ENCODE results near the gene HIP1.
"Not testable (repeated sequence)": the region's sequence is repeated elsewhere in the genome, so short reads cannot be mapped to it uniquely, and the experiment has no call there.

Gene HIP1

DNA sequence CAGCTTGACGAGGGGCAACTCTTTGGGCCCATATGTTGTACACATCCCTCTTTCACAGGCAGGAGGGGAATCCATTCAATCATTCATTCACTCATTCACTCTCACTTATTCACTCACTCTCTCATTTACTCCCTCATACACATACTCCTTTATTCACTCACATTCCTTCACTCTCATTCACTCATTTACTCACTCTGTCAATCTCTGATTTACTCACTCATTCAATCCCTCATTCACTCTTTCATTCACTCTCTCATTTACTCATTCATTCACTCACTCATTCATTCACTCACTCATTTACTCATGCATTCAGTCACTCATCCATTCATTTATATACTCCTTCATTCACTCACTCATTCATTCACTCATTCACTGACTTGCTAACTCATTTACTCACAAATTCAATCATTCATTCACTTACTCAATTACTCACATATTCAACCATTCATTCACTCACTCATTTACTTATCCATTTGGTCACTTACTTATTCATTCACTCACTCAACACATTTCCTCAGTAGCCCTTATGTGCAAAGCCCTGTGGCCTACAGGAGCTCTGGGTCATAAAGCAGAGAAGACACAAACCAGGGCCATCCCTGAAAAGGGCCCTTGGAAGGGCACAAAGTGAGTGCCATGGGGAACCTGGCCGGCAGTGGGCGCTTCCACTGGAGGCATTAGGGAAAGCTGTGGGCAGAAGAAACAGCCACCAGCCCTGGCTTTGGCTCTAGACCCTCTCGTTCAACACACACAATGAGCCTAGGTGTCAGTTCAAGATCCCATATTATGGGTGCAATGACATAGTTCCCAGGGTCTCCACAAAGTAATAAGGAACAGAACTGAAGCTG lies 26.0 kb downstream of the HIP1 start:
- no peak for DNase-seq (ENCODE audit: low spot score)

DNA sequence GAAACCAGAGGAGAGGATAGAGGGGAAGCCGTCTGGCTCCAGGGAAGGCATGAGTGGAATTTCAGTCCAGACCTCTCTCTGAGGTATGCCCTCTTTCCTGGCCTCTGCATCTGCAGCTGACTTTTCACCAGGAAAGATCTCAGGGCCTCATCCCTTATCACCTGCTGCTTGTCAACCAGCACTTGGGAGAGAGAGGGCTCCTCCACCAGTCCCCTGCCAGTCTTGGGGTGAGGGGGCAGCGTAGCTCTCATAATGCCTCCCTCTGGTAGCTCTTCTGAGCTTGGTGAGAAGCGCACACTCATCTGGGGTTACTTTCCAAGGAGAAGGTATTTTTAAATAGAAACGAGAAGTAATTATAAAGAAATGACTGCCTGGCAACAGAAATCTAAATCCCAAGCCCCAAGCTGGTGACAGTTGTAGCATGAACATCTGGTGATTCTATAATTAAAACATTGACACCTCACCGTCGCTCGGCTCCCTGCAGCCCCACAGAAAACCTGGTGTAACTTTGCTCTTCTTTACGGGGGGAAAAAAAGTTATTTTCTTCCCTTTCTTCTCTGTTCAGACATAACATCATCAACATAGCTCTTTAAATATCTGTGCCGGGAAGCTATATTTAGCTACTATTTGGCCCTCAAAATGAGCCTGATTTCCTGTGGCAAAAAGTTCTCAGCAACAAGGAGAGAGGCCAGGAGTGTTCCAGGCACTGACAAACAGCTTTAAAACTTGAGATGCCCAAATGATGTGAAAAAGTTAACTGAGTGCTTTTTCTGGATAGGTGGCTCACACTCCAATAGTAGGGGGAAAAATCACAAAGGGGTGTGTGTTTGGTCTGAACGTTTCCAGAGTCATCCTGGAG lies 26.9 kb downstream of the HIP1 start:
- no peak for DNase-seq (ENCODE audit: low spot score)

DNA sequence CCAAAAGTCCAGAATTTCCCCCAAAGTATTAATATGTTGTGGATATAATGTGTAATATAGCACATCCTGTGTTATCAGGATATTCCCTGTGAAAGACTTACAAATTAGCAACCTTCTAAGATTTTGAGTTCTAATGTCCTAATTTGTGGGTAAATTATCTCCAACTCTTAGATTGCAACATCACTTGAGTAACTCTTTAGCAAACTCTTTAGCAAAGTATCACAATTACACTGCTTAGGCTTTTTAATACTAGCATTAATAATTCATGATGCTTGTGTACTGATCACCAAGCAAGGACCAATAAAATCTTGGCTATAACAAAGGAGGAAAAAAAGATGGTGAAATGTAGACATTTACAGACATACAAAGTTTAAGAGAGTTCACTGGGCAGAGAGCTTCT lies 27.7 kb downstream of the HIP1 start:
- no peak for DNase-seq (ENCODE audit: low spot score)

DNA sequence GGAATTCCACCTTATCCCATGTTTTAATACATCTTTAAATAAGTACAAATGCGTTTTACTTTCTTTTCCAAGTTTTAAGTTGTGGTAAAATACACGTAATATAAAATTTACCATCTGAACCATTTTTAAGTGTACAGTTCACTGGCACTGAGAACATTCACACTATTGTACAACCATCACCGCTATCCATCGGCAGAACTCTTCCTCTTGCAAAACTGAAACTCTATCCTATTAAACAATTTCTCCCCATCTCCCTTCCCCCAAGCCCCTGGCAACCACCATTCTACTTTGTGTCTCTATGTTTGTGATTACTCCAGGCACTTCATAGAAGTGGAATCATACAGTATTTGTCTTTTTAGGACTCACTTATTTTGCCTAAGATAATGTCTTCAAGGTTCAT lies 33.8 kb downstream of the HIP1 start:
- DNase-seq (ENCODE audit: low spot score): no peak

DNA sequence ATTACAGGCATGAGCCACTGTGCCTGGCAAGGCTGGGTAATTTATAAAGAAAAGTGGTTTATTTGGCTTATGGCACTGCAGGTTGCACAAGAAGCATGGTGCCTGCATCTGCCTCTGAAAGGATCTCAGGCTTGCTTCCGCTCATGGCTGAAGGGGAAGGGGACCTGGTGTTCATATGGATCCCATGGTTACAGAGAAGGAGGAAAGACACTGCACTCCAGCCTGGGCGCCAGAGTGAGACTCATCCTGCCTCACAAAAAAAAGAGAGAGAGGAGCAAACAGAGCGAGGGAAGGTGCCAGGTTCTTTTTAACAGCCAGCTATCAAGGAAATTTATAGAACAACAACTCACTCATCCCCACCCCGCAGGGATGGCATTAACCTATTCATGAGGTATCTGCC lies 36.2 kb downstream of the HIP1 start:
- no peak for DNase-seq (ENCODE audit: low spot score)

DNA sequence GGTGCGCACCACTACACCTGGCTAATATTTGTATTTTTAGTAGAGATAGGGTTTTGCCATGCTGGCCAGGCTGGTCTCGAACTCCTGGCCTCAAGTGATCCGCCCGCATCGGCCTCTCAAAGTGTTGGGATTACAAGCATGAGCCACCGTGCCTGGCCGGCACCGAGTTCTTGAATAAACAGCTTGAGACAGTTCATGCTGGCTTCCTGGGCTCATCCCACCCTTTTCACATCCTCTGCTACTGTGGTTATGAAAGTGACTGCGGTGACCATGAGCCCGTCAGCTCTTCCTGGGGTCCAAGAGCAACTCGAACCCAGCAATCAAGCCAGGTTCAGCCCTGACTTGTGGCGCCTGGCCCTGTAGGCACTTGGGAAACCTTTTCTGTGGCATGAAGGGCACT lies 38.7 kb downstream of the HIP1 start:
- no peak for DNase-seq (ENCODE audit: low spot score)

DNA sequence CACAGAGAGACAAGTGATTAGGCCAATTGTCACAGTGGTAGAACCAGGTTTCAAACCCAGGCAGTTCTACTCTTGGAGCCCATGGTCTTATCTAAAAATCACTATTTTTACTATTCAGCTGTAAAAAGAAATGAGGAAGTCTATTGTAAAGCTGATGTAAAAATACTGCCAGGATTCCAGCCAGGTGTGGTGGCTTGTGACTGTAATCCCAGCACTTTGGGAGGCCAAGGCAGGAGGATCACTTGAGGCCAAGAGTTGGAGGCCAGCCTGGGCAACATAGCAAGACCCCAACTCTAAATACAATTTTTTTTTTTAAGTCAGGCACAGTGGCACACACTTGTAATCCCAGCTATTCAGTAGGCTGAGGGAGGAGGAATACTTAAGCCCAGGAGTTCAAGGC lies 40.4 kb downstream of the HIP1 start:
- DNase-seq (ENCODE audit: low spot score): no peak

DNA sequence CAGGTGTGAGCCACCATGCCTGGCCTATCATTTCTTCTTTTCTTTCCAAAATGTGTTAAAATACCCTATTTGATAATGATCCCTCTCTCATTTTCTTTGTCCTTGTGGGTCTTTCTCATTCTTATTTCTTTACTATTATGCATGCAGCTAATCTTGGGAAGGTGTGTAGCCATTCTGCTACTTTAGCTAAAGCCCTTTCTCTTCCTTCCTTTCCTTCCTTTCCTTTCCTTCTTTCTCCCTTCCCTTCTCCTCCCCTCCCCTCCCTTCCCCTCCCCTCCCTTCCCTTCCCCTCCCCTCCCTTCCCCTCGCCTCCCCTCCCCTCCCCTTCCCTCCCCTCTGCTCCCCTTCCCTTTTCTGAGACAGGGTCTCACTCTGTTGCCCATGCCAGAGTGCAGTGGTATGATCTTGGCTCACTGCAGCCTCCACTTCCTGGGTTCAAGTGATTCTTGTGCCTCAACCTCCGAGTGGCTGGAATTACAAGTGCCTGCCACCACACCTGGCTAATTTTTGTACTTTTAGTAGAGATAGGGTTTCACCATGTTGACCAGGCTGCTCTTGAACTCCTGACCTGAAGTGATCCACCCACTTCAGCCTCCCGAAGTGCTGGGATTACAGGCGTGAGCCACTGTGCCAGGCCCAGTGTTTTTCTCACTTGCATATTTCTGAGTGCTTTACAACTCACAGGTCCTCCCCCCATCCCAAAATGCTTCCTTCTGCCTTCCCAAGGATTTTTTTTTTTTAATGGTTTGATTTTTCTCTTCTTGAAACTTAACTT lies 42.3 kb downstream of the HIP1 start:
- no peak for DNase-seq (ENCODE audit: low spot score)

DNA sequence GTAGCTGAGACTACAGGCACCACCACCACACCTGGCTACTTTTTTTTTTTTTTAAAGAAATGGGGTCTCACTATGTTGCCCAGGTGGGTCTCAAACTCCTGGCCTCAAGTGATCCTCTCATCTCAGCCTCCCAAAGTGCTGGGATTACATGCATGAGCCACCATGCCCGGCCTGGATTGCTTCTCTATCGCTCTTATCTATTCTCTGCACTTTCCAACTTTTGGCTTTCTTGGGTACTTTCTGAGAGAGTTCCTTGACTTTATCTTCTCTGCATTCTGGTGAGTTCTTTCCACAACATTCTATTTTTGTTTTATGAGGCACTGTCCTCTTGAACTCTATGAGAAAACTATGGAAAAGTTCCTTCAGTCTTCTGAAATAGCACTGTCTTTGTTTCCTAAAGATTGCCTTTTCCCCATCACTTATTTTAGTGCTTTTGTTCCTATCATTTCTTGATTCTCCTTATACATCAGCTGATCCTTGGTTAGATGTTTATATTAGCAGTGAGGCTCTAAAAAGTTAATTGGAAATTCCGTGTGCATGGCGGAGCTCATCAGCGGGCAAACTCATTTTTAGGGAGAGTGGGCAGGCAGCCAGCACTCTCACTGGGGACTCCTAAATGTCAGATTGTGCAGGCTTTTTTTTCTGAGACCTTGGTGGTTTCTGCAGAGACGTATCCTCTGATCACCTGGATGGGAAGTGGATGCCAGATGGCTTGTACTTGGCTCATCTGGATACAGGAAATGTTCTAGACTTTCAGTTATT lies 43.9 kb downstream of the HIP1 start:
- no peak for DNase-seq (ENCODE audit: low spot score)

DNA sequence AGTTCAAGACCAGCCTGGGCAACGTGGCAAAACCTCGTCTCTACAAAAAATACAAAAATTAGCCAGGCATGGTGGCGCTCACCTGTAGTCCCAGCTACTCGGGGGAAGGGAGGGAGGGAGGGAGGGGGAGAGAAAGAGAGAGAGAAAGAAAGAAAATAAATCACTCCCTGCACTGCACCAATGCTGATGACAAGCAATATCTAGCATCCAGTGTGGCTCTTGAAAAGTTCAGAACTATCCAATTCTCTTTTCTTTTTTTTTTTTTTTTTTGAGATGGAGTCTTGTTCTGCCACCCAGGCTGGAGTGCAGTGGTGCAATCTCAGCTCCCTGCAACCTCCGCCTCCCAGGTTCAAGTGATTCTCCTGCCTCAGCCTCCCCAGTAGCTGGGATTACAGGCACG lies 45.1 kb downstream of the HIP1 start:
- not testable (repeated sequence) for DNase-seq (ENCODE audit: low spot score)

DNA sequence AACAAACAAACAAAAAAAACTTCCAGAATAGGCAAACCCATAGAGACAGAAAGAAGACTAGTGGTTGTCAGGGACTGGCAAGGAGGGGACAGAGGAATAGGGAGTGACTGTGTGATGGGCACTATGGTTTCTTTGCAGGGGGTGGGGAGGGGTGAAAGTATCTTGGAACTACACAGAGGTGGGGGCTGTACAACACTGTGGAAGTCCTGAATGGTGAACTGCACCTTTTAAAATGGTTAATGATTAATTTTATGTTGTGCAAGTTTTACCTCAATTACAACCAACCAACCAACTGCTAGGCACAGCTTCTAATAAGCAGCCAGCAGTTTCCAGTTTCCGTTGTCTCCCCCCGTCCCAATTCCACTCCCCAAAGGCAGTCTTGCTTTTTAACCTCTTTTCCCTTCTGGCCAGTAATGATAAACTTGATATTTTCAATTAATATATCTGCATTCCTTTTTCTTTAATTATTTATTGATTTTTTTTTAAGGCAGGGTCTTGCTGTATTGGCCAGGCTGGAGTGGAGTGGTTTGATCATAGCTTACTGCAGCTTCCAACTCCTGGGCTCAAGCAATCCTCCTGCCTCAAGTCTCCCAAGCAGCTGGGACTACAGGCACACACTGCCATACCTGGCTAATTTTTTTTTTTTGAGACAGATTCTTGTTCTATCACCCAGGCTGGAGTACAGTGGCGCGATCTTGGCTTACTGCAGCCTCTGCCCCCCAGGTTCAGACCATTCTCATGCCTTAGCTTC lies 46.8 kb downstream of the HIP1 start:
- DNase-seq (ENCODE audit: low spot score): no peak

DNA sequence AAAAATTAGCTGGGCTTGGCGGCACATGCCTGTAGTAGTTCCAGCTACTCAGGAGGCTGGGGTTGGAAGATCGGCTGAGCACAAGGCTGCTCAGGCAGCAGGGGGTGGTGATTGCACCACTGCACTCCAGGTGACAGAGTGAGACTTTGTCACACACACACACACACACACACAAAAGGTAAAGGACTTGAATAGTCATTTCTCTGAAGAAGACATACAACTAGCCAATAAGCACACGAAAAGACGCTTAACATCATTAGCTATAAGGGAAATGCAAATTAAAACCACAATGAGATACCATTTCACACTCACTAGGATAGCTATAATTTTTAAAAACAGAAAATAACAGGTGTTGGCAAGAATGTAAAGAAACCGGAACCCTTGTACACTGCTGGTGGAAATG lies 48.6 kb downstream of the HIP1 start:
- DNase-seq (ENCODE audit: low spot score): no peak

DNA sequence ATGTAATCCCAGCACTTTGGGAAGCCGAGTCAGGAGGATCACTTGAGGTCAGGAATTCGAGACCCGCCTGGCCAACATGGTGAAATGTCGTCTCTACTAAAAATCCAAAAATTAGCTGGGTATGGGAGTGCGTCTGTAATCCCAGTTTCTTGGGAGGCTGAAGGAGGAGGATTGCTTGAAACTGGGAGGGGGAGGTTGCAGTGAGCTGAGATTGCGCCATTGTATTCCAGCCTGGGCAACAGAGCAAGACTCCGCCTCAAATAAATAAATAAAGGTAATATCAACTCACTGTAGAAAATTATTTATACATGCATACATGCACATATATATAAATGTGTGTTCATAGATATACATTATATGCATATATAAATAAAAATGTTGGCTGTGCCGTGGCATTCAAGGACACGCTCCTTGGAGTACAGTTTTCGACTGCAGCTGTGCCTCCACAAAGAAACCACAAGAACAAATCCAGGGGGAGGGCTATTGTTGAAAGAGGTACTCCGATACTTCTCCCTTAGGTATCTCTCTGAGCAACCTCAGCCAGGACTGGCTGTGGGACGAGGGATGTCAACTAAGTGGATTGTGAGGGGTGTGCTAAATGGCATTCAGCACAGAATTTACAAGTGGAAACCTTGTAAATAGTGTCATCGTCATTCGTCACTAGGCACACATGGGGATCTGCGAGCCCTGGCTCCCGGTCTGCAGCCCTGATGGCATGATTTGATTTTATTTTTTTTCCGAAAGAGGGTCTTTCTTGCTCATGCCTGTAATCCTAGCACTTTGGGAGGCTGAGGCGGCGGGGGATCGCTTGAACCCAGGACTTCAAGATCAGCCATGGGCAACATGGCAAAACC lies 49.3 kb downstream of the HIP1 start:
- no peak for DNase-seq (ENCODE audit: low spot score)

DNA sequence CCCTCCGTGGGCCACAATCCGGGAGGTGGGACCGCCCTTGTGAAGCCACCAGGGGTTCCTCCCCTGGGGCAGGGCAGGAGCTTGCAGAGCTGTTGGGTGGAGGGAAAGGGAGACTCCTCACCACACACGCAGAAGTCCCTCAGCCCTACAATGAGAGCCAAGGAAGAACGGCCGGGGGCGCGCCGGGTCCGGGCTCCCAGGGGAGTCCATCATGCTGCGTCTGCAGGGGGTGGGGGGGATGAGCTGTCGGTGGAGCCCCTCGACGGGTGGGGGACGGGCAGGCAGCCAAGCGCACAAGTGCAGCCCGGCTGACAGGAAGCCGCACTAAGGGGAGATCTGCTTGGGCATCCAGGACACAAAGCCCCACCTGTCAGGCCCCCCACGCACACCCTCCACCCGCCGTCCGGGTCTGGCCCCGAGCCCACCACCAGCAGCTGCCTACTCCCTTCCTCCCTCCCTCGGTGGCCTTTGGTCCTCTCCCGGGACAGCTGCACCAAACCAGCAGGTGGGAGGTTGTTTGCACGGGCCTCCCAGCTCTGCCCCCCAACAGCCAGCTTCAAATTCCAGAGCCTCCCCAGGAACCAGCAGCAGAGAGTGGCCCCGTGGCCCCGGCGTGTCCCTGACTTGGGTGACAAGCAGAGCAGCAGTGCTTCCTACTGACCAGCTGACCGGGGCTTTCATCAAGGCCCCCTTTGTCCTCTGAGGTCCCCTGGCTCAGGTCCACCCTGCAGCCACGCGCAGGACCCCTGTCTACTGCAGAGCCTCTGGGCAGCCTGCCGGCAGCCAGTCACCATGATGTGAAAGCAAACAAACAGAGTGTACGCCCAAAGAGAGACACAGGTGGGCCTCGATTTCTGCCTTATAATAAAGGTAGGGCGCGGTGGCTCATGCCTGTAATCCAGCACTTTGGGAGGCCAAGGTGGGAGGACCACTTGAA lies 50.3 kb downstream of the HIP1 start:
- DNase-seq (ENCODE audit: low spot score): no peak

DNA sequence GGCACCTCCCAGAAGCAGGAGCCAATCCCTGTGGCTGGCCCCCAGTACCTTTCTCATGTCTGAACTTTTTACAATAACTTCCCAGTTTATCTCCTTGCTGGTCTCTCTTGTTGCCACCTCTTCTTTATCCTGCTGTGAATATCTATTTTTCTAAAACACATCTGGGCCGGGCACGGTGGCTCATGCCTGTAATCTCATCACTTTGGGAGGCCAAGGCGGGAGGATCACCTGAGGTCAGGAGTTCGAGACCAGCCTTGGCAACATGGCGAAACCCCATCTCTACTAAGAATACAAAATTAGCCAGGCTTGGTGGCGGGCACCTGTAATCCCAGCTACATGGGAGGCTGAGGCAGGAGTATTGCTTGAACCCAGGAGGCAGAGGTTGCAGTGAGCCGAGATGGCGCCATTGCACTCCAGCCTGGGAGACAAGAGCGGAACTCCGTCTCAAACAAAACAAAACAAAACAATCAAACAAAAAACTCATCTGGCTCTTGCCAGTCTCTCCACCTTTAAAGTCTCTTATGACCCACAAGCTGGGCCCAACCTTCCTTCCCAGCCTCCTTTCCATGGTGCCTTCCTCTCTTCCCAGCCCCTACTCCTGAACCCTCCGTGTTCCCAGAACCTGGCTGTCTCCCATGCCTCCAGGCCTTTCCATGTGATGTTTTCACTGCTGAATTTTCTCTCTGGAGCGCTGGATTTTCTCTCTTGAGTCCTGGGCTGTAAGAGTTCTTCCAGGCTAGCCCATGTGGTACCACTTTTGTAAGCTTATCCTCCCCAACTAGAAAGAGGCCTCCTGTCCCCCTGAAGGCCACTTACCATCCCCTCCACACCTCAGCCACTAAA lies 51.3 kb downstream of the HIP1 start:
- DNase-seq (ENCODE audit: low spot score): no peak

DNA sequence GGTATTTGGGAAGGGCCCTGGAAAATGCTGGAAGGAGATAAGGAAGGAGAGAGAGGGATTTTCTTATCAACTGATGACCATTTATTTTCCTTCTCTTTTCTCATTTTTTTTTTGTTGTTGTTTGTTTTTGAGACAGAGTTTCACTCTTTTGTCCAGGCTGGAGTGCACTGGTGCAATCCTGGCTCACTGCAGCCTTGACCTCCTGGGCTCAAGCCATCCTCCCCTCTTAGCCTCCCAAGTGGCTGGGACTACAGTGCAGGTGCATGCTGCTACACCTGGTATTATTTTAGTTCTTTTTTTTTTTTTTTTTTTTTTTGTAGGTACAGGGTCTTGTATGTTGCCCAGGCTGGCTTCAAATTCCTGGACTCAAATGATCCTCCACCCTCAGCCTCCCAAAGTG lies 52.2 kb downstream of the HIP1 start:
- DNase-seq (ENCODE audit: low spot score): no peak

DNA sequence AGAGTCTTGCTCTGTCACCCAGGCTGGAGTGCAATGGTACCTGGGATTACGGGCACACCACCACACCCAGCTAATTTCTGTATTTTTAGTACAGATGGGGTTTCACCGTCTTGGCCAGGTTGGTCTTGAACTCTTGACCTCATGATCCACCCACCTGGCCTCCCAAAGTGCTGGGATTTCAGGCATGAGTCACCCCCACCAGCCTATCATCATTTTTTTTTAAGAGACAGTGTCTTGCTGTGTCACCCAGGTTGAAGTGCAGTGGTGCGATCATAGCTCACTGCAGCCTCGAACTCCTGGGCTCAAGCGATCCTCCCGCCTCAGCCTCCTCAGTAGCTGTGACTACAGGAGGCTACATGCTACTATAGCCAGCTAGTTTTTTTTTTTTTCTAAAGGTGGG lies 56.7 kb downstream of the HIP1 start:
- DNase-seq (ENCODE audit: low spot score): not testable (repeated sequence)

DNA sequence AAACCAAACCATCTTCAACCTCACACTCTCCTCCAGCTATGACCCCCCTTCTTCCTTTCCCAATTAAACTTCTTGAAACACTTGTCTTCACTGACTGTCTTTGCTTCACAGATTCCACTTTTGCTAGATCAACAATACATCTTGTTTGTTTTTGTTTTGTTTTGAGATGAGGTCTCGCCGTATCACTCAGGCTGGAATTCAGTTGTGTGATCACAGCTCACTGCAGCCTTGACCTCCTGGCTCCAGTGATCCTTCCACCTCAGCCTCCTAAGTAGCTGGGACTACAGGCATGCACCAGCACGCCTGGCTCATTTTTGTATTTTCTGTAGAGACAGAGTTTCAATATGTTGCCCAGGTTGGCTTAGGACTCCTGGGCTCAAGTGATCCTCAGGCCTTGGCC lies 59.7 kb downstream of the HIP1 start:
- no peak for DNase-seq (ENCODE audit: low spot score)

Data from kidney capillary endothelial cell (primary cell).